ENCODE results near the gene CEP55.
A peak's percentile ranks its signal among the peaks of the same experiment; 100 is the strongest.

CEP55 gene

DNA sequence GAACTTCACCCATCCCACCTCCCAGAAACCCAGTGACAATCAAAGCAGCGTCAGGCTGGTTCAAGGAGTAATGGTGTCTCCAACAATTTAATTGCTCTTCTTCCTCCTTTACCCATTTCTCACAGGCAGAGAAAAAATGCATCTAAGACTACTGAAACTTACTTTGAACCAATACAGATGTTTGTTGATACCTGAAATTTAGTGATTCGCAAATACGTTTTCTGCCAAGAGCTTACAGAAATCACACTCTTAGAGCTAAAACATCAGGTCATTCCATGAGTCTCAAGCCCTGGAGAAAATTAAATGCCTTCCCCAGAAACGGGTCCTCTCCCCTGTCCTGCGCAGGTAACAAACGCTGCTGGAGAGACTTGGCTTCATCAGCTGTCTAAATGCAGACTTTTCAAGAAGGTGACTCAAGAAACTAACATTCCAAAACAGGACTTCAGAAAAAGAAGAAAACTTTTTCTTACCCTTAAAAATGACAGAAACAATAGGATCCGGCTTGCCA, 14.7 kb upstream of the CEP55 start:
- H3K27me3 Mint-ChIP-seq: peaks cover 16% of the 10 kb centered on the region
- H3K9me3 Mint-ChIP-seq: no peaks in the 10 kb centered on the region
- no peak for ATAC-seq
- peak overlapping the region; percentile 87 for H3K4me3 Mint-ChIP-seq
- peaks cover 23% of the 10 kb centered on the region for H3K4me1 Mint-ChIP-seq
- DNase-seq: no peak
- H3K27ac Mint-ChIP-seq: peak overlapping the region; percentile 90
- H3K36me3 Mint-ChIP-seq (ENCODE audit: low read depth): peaks cover 4% of the 10 kb centered on the region

GRCh38 chr10:93482145-93482834, 14.1 kb upstream of the CEP55 start, which contains the start of gene MYOF:
MYOF (minus strand) TSS chr10:93482334; CDS start chr10:93482194, 140 bp downstream.
- Mint-ChIP-seq H3K4me3 (peak within 1 kb of the TSS; percentile 87), H3K27ac (peak within 1 kb of the TSS; percentile 90), H3K4me1 (peaks cover 23% of the 10 kb centered on the region), H3K36me3 (ENCODE audit: low read depth) (peaks cover 1% of the 10 kb centered on the region), H3K9me3 (no peaks in the 10 kb centered on the region), H3K27me3 (peaks cover 16% of the 10 kb centered on the region)
- ATAC-seq (peak; percentile 74), DNase-seq (peak; percentile 34)

GRCh38 chr10:93485690-93486089, 10.7 kb upstream of the CEP55 start:
- Mint-ChIP-seq H3K4me3 (no peak overlapping the region), H3K36me3 (ENCODE audit: low read depth) (no peaks in the 10 kb centered on the region), H3K9me3 (no peaks in the 10 kb centered on the region), H3K27me3 (peaks cover 23% of the 10 kb centered on the region), H3K4me1 (peaks cover 19% of the 10 kb centered on the region), H3K27ac (no peak overlapping the region)
- ATAC-seq (no peak), DNase-seq (no peak)

GRCh38 chr10:93488956-93489528, 7.4 kb upstream of the CEP55 start:
- no peaks in the 10 kb centered on the region for H3K36me3 Mint-ChIP-seq (ENCODE audit: low read depth)
- DNase-seq (no peak), ATAC-seq (no peak)
- H3K27me3 Mint-ChIP-seq: peaks cover 19% of the 10 kb centered on the region
- no peak overlapping the region for H3K4me3 Mint-ChIP-seq
- H3K4me1 Mint-ChIP-seq: no peaks in the 10 kb centered on the region
- no peaks in the 10 kb centered on the region for H3K9me3 Mint-ChIP-seq
- H3K27ac Mint-ChIP-seq: no peak overlapping the region

- Mint-ChIP-seq H3K27me3 (peaks cover 17% of the 10 kb centered on the region), H3K4me1 (peaks cover 6% of the 10 kb centered on the region), H3K4me3 (no peak overlapping the region), H3K9me3 (no peaks in the 10 kb centered on the region), H3K27ac (no peak overlapping the region), H3K36me3 (ENCODE audit: low read depth) (no peaks in the 10 kb centered on the region)
- ATAC-seq (no peak), DNase-seq (no peak)
Observed at GRCh38 chr10:93491602-93492121, 4.8 kb upstream of the CEP55 start.

GRCh38 chr10:93493162-93493561, 3.2 kb upstream of the CEP55 start:
- no peak for ATAC-seq
- DNase-seq: no peak
- peaks cover 4% of the 10 kb centered on the region for H3K36me3 Mint-ChIP-seq (ENCODE audit: low read depth)
- H3K9me3 Mint-ChIP-seq: no peaks in the 10 kb centered on the region
- H3K27me3 Mint-ChIP-seq: peaks cover 14% of the 10 kb centered on the region
- H3K4me3 Mint-ChIP-seq: no peak overlapping the region
- H3K4me1 Mint-ChIP-seq: peaks cover 15% of the 10 kb centered on the region
- no peak overlapping the region for H3K27ac Mint-ChIP-seq

- H3K27ac Mint-ChIP-seq: no peak overlapping the region
- DNase-seq (no peak), ATAC-seq (no peak)
- H3K4me3 Mint-ChIP-seq: no peak overlapping the region
- H3K4me1 Mint-ChIP-seq: peaks cover 23% of the 10 kb centered on the region
- H3K27me3 Mint-ChIP-seq: peaks cover 10% of the 10 kb centered on the region
- peaks cover 9% of the 10 kb centered on the region for H3K36me3 Mint-ChIP-seq (ENCODE audit: low read depth)
- H3K9me3 Mint-ChIP-seq: no peaks in the 10 kb centered on the region
Observed at GRCh38 chr10:93494494-93494893, 1.9 kb upstream of the CEP55 start.

GRCh38 chr10:93495654-93496321, 624 bp upstream of the CEP55 start:
- H3K27ac Mint-ChIP-seq: peak overlapping the region; percentile 56

DNA sequence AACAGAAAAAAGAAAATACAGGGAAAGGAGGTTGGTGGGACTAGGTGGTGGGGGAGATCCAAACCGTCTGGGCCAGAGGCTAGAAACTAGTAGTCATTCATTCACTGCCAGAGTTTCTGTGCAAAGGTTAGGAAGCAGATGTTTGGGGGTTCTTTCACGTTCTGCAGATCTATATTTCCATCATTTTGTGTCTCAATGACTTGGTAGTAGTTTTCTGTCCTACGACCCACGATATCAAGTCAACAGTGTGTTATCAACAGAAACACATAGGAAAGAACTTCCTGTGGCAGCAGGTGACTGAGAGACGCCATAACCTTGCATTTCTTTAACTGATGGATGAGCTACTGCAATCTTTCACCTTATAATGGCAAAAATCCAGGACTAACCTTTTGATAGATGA, 1.8 kb downstream of the CEP55 start:
- ATAC-seq (no peak), DNase-seq (no peak)
- no peaks in the 10 kb centered on the region for H3K9me3 Mint-ChIP-seq
- H3K4me3 Mint-ChIP-seq: peak overlapping the region; percentile 88
- peak overlapping the region; percentile 36 for H3K27ac Mint-ChIP-seq
- H3K27me3 Mint-ChIP-seq: peaks cover 8% of the 10 kb centered on the region
- peaks cover 32% of the 10 kb centered on the region for H3K4me1 Mint-ChIP-seq
- peaks cover 34% of the 10 kb centered on the region for H3K36me3 Mint-ChIP-seq (ENCODE audit: low read depth)

More at GRCh38 chr10:93495654-93496321, 624 bp upstream of the CEP55 start:
- ATAC-seq: peak; percentile 8
- no peak for DNase-seq
- Mint-ChIP-seq H3K36me3 (ENCODE audit: low read depth) (peaks cover 19% of the 10 kb centered on the region), H3K4me3 (peak overlapping the region; percentile 88), H3K27me3 (peaks cover 10% of the 10 kb centered on the region), H3K9me3 (no peaks in the 10 kb centered on the region), H3K4me1 (peaks cover 26% of the 10 kb centered on the region)

DNA sequence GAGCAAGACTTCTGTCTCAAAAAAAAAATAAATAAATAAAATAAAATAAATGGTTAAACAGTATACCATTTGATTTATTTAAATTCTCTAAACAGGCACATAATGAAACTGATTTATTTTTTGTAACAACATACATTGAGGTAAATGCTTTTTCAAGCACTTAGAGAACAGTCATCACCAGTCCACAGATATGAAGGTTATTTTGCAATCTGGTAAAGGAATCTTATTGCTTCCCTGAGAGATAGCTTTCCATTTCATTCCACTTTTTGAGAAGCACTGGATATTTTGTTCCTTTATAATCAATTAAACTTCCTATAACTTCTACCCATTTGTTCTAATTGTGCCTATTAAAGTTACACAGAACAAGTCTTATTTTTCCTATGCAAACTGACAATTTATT, 5.2 kb downstream of the CEP55 start:
- ATAC-seq (no peak), DNase-seq (no peak)
- Mint-ChIP-seq H3K4me1 (peaks cover 29% of the 10 kb centered on the region), H3K36me3 (ENCODE audit: low read depth) (peaks cover 55% of the 10 kb centered on the region), H3K4me3 (no peak overlapping the region), H3K9me3 (no peaks in the 10 kb centered on the region), H3K27ac (no peak overlapping the region), H3K27me3 (no peaks in the 10 kb centered on the region)

GRCh38 chr10:93503075-93503474, 6.7 kb downstream of the CEP55 start:
- DNase-seq: no peak
- no peaks in the 10 kb centered on the region for H3K9me3 Mint-ChIP-seq
- H3K4me1 Mint-ChIP-seq: peaks cover 20% of the 10 kb centered on the region
- peaks cover 61% of the 10 kb centered on the region for H3K36me3 Mint-ChIP-seq (ENCODE audit: low read depth)
- no peak overlapping the region for H3K27ac Mint-ChIP-seq
- no peaks in the 10 kb centered on the region for H3K27me3 Mint-ChIP-seq
- H3K4me3 Mint-ChIP-seq: no peak overlapping the region
- ATAC-seq: no peak

- H3K27ac Mint-ChIP-seq: no peak overlapping the region
- DNase-seq (no peak), ATAC-seq (no peak)
- H3K9me3 Mint-ChIP-seq: no peaks in the 10 kb centered on the region
- peaks cover 58% of the 10 kb centered on the region for H3K36me3 Mint-ChIP-seq (ENCODE audit: low read depth)
- peaks cover 11% of the 10 kb centered on the region for H3K4me1 Mint-ChIP-seq
- H3K27me3 Mint-ChIP-seq: no peaks in the 10 kb centered on the region
- no peak overlapping the region for H3K4me3 Mint-ChIP-seq
Observed at GRCh38 chr10:93505075-93505474, 8.7 kb downstream of the CEP55 start.

DNA sequence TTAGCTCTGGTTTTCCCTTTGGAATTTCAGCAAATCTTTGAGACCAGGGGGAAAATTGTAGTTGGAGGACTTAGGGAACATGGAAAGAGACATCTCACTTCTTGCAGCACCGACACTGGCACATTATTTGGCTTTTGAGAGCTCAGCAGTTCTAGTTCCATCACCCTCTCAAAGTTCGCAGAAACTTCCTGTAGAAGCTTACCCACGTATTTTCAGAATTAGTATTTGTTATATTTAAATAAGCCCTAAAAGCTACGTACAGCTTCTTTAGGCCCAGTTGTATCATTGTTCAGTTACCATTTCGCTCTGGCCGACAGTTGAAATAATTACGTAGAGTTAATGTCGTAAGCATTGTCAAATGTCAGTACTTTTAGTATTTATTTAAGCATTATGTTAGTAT, 13.4 kb downstream of the CEP55 start:
- ATAC-seq: no peak
- no peaks in the 10 kb centered on the region for H3K9me3 Mint-ChIP-seq
- H3K36me3 Mint-ChIP-seq (ENCODE audit: low read depth): peaks cover 40% of the 10 kb centered on the region
- H3K27ac Mint-ChIP-seq: no peak overlapping the region
- no peak for DNase-seq
- peaks cover 2% of the 10 kb centered on the region for H3K4me1 Mint-ChIP-seq
- H3K4me3 Mint-ChIP-seq: no peak overlapping the region
- H3K27me3 Mint-ChIP-seq: no peaks in the 10 kb centered on the region

DNA sequence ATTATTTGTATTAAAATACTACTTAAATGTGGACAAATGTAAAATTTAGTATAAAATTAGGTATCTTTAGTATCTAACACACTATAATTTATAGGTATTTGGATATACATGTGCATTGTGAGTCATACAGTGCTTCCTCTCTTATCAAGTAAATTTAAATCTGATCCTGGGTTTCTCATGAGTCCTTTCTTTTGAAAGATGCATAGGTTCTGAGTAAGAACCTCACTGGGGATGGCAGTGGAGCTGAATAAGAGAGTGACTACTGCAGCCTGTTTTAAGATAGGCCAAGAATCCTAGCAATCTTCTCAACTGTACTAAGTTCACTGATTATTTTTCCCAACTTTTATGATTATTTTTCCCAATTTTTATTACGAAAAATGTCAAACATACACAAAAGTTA, 16.2 kb downstream of the CEP55 start:
- Mint-ChIP-seq H3K27me3 (no peaks in the 10 kb centered on the region), H3K4me1 (peaks cover 5% of the 10 kb centered on the region), H3K36me3 (ENCODE audit: low read depth) (peaks cover 45% of the 10 kb centered on the region), H3K27ac (no peak overlapping the region), H3K9me3 (no peaks in the 10 kb centered on the region), H3K4me3 (no peak overlapping the region)
- DNase-seq (no peak), ATAC-seq (no peak)

- H3K27me3 Mint-ChIP-seq: no peaks in the 10 kb centered on the region
- H3K4me1 Mint-ChIP-seq: peaks cover 5% of the 10 kb centered on the region
- DNase-seq (no peak), ATAC-seq (no peak)
- no peak overlapping the region for H3K4me3 Mint-ChIP-seq
- no peak overlapping the region for H3K27ac Mint-ChIP-seq
- no peaks in the 10 kb centered on the region for H3K9me3 Mint-ChIP-seq
- peaks cover 43% of the 10 kb centered on the region for H3K36me3 Mint-ChIP-seq (ENCODE audit: low read depth)
Observed at GRCh38 chr10:93513091-93513490, 16.7 kb downstream of the CEP55 start.
